ENCODE data around the gene AOPEP.

Gene AOPEP

GRCh38 chr9:94925751-94926430, 199.4 kb downstream of the AOPEP start:
- TF ChIP-seq EZH2phosphoT487 (IDR thresholded peaks at IDR 0.05; ENCODE audit: borderline replicate concordance, low read length) (no peak), CTCF (IDR thresholded peaks at IDR 0.05; ENCODE audit: low read depth, low read length, poor library complexity, severe bottlenecking) (no peak)
- Histone ChIP-seq H3K4me1 (ENCODE audit: control insufficient read depth, low read length) (no peaks in the 10 kb centered on the region), H4K20me1 (ENCODE audit: control insufficient read depth, insufficient read depth, low read depth, low read length) (no peaks in the 10 kb centered on the region), H3K27me3 (ENCODE audit: control insufficient read depth, low read length) (no peaks in the 10 kb centered on the region), H3K36me3 (ENCODE audit: control insufficient read depth, low read length) (no peaks in the 10 kb centered on the region), H3K79me2 (ENCODE audit: control insufficient read depth, low read length) (no peaks in the 10 kb centered on the region), H3K4me3 (ENCODE audit: low read length) (no peak overlapping the region), H3F3A (ENCODE audit: control insufficient read depth, insufficient read depth) (no peaks in the 10 kb centered on the region), H3K9me3 (ENCODE audit: control insufficient read depth, insufficient read depth, low read length) (no peaks in the 10 kb centered on the region), H3K9me2 (replicated peaks; ENCODE audit: control insufficient read depth, low read length) (no peaks in the 10 kb centered on the region), H3K4me2 (ENCODE audit: low read length) (no peak overlapping the region), H3K27ac (ENCODE audit: low read depth, low read length) (no peak overlapping the region)

- H3K9me3 ChIP-seq (ENCODE audit: control insufficient read depth, insufficient read depth, low read length), result no peaks in the 10 kb centered on the region
- no peak overlapping the region for H3K4me2 ChIP-seq (ENCODE audit: low read length)
- no peaks in the 10 kb centered on the region for H3K79me2 ChIP-seq (ENCODE audit: control insufficient read depth, low read length)
- no peaks in the 10 kb centered on the region for H3K4me1 ChIP-seq (ENCODE audit: control insufficient read depth, low read length)
- H3K27ac ChIP-seq (ENCODE audit: low read depth, low read length), result no peak overlapping the region
- no peaks in the 10 kb centered on the region for H3K36me3 ChIP-seq (ENCODE audit: control insufficient read depth, low read length)
- no peaks in the 10 kb centered on the region for H3K9me2 ChIP-seq (replicated peaks; ENCODE audit: control insufficient read depth, low read length)
- H3F3A ChIP-seq (ENCODE audit: control insufficient read depth, insufficient read depth), result no peaks in the 10 kb centered on the region
- H3K27me3 ChIP-seq (ENCODE audit: control insufficient read depth, low read length), result no peaks in the 10 kb centered on the region
- TF ChIP-seq EZH2phosphoT487 (IDR thresholded peaks at IDR 0.05; ENCODE audit: borderline replicate concordance, low read length) (no peak), CTCF (IDR thresholded peaks at IDR 0.05; ENCODE audit: low read depth, low read length, poor library complexity, severe bottlenecking) (no peak)
- no peak overlapping the region for H3K4me3 ChIP-seq (ENCODE audit: low read length)
- H4K20me1 ChIP-seq (ENCODE audit: control insufficient read depth, insufficient read depth, low read depth, low read length), result no peaks in the 10 kb centered on the region
Observed at GRCh38 chr9:94926431-94926800, 199.9 kb downstream of the AOPEP start.

- TF ChIP-seq EZH2phosphoT487 (IDR thresholded peaks at IDR 0.05; ENCODE audit: borderline replicate concordance, low read length) (no peak), CTCF (IDR thresholded peaks at IDR 0.05; ENCODE audit: low read depth, low read length, poor library complexity, severe bottlenecking) (no peak)
- H3K27ac ChIP-seq (ENCODE audit: low read depth, low read length), result no peak overlapping the region
- H4K20me1 ChIP-seq (ENCODE audit: control insufficient read depth, insufficient read depth, low read depth, low read length), result no peaks in the 10 kb centered on the region
- H3F3A ChIP-seq (ENCODE audit: control insufficient read depth, insufficient read depth), result no peaks in the 10 kb centered on the region
- no peaks in the 10 kb centered on the region for H3K9me2 ChIP-seq (replicated peaks; ENCODE audit: control insufficient read depth, low read length)
- H3K79me2 ChIP-seq (ENCODE audit: control insufficient read depth, low read length), result no peaks in the 10 kb centered on the region
- H3K4me3 ChIP-seq (ENCODE audit: low read length), result no peak overlapping the region
- no peaks in the 10 kb centered on the region for H3K4me1 ChIP-seq (ENCODE audit: control insufficient read depth, low read length)
- no peaks in the 10 kb centered on the region for H3K27me3 ChIP-seq (ENCODE audit: control insufficient read depth, low read length)
- H3K36me3 ChIP-seq (ENCODE audit: control insufficient read depth, low read length), result no peaks in the 10 kb centered on the region
- H3K9me3 ChIP-seq (ENCODE audit: control insufficient read depth, insufficient read depth, low read length), result no peaks in the 10 kb centered on the region
- no peak overlapping the region for H3K4me2 ChIP-seq (ENCODE audit: low read length)
Observed at GRCh38 chr9:94927048-94927761, 200.7 kb downstream of the AOPEP start.

Data from DOHH2 (cell line).